GM12891 (cell line): ENCODE measurements around the gene ZNF264.

Source experiments
- POLR2A ChIP-seq: IDR thresholded peaks from 2 replicates; pipeline ENCODE4 v1.6.1; 2011; ENCODE audit warnings: low read depth, low read length, control low read depth
- POLR2AphosphoS5 ChIP-seq: IDR thresholded peaks from 2 replicates; pipeline ENCODE4 v1.6.1; 2011; ENCODE audit warnings: low read depth, low read length, control low read depth
- TAF1 ChIP-seq: IDR thresholded peaks from 2 replicates; pipeline ENCODE4 v1.6.1; 2011; ENCODE audit warnings: low read depth, low read length, control low read depth

DNA sequence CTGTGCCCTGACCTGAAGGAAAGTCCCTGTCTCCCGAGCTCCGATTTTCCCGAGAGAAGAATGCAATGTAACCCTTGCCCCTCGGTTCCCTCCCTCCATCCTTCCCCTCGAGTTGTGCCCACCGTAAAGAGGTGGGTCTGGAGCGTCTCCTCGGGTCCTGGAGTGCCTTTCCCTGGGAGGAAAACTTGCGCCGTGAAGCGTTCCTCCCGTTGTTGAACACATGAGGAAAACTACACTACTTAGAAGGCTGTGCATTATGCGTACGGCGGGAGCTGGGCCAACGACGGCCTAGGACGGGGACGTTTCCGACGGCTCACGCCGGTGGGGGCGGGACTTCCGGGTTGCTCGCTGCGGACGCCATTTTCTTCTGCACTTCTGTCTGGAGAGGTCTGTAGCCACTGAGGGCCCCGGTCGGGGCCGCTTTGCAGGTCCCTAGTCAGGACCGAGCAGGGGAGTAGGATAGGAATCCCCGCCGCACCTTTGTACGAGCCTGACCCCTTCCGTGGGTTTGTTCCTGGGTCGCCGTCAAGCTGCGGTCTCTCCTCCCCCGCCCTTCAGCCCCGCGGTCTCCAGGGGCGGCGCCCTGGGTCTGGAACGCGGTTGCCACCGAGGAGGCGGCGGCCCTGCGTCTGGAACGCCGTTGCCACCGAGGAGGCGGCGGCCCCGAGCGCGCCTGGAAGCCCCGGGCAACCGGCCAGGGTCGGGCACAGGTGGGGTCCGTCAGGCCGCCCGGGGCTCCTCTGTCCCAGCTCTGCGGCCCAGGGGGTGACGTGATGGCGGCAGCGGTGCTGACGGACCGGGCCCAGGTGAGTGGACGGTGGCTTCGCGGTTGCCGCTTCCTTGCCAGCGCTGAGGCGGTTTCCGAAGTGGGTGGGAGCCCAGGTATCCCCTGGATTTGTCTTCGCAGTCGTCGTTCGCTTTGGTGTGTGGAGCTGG lies at the start of gene ZNF264:
- peak; percentile 86 for TF ChIP-seq TAF1
- TF ChIP-seq POLR2A, result peak; percentile 82
- peak; percentile 82 for TF ChIP-seq POLR2AphosphoS5
